Uterus (tissue), 2 donors: Measurements from ENCODE around the gene MAP4K1.

Experiments
- CTCF ChIP-seq, 4 experiments: fragments of 200-600 bp in 2 of 4; fragments of 450-650 bp in 2 of 4; sonication (generic) in 2 of 4; IDR thresholded peaks; one replicate each; pipeline ENCODE4 v1.5.1; 2016 to 2019; ENCODE audit warnings: antibody characterized with exemption in 4 of 4, mild to moderate bottlenecking in 2 of 4, moderate library complexity in 1 of 4
- POLR2A ChIP-seq, 2 donors: fragments of 450-650 bp; IDR thresholded peaks; one replicate each; pipeline ENCODE4 v1.6.1; 2016; ENCODE audit warnings: antibody characterized with exemption in 2 of 2, mild to moderate bottlenecking in 1 of 2, moderate library complexity in 1 of 2

- TF ChIP-seq CTCF (IDR thresholded peaks at IDR 0.05) (no peak), POLR2A (IDR thresholded peaks at IDR 0.05) (no peak)
Observed at GRCh38 chr19:38626401-38626800, 8.6 kb upstream of the MAP4K1 start.
